PC-9 (cell line): ENCODE data around the gene WFDC1. TPM values are rescaled to one million over a fixed set of nuclear protein-coding genes. Genes with fewer than 3 reads are reported as not detected.

ENCODE experiments used
- BruUV-seq: library from RNA; stranded (reverse); fragments of 400-500 nt; replicated peaks from 2 replicates; lab custom pipeline; 2021; lab: Mats Ljungman, UMichigan
- CTCF ChIA-PET: fragments of 300-600 bp; sonication (Branson Sonifier 250); formaldehyde crosslinking; loops from one replicate; lab custom pipeline; 2022; ENCODE audit warnings: antibody characterized with exemption; lab: Charles Lee
- POLR2A ChIA-PET: fragments of 300-600 bp; sonication (Branson Sonifier 250); formaldehyde crosslinking; loops from one replicate; lab custom pipeline; 2022; ENCODE audit warnings: antibody characterized with exemption; ENCODE audit not compliant: unreplicated experiment; lab: Charles Lee
- DNase-seq, 2 experiments: peaks; one replicate each; pipeline versions ENCODE4 v3.0.0 to v3.0.0-alpha.2; 2015 to 2022; ENCODE audit warnings: mixed read lengths in 1 of 2
- H2AFZ ChIP-seq: fragments of 200-600 bp; sonication (generic); 2 replicates; pipeline ENCODE4 v1.8.1; 2017; ENCODE audit warnings: antibody characterized with exemption
- H3F3A ChIP-seq: fragments of 200-600 bp; sonication (generic); 2 replicates; pipeline ENCODE4 v1.8.1; 2017; ENCODE audit warnings: antibody characterized with exemption, mild to moderate bottlenecking, low read depth; ENCODE audit not compliant: insufficient read depth
- H3K27ac ChIP-seq: fragments of 200-600 bp; sonication (generic); 2 replicates; pipeline ENCODE4 v1.6.1; 2016; ENCODE audit warnings: mixed run types
- H3K27me3 ChIP-seq: fragments of 200-600 bp; sonication (generic); 2 replicates; pipeline ENCODE4 v1.6.1; 2016; ENCODE audit warnings: low read depth, mixed run types; ENCODE audit not compliant: insufficient read depth
- H3K36me3 ChIP-seq: fragments of 200-600 bp; sonication (generic); 2 replicates; pipeline ENCODE4 v1.6.1; 2016; ENCODE audit warnings: low read depth, mixed run types
- H3K4me1 ChIP-seq: fragments of 200-600 bp; sonication (generic); replicated peaks from 2 replicates; pipeline ENCODE4 v1.6.1; 2016; ENCODE audit warnings: mixed run types; ENCODE audit not compliant: insufficient read depth
- H3K4me2 ChIP-seq: fragments of 200-600 bp; sonication (generic); 2 replicates; pipeline ENCODE4 v1.6.1; 2017; ENCODE audit warnings: mixed run types
- H3K4me3 ChIP-seq: fragments of 200-600 bp; sonication (generic); 2 replicates; pipeline ENCODE4 v1.6.1; 2016; ENCODE audit warnings: mixed run types
- H3K79me2 ChIP-seq: fragments of 200-600 bp; sonication (generic); 2 replicates; pipeline ENCODE4 v1.6.1; 2017; ENCODE audit warnings: low read depth, mixed run types
- H3K9me2 ChIP-seq: fragments of 200-600 bp; sonication (generic); 2 replicates; pipeline ENCODE4 v1.8.1; 2017; ENCODE audit warnings: mild to moderate bottlenecking; ENCODE audit not compliant: insufficient read depth
- H3K9me3 ChIP-seq: fragments of 200-600 bp; sonication (generic); 2 replicates; pipeline ENCODE4 v1.8.1; 2016; ENCODE audit warnings: low read depth; ENCODE audit not compliant: insufficient read depth
- H4K20me1 ChIP-seq: fragments of 200-600 bp; sonication (generic); 2 replicates; pipeline ENCODE4 v1.8.1; 2017; ENCODE audit not compliant: insufficient read depth
- EZH2 ChIP-seq: fragments of 200-600 bp; sonication (generic); IDR thresholded peaks from 2 replicates; pipeline ENCODE4 v1.8.0; 2017; ENCODE audit warnings: antibody characterized with exemption, low read depth
- intact Hi-C: fragments of 100-400 bp; cut with micrococcal nuclease; formaldehyde crosslinking; loops from one replicate; pipeline ENCODE4 v1.10.0; 2022; ENCODE audit not compliant: unreplicated experiment
- total RNA-seq: library from RNA; stranded (reverse); gene quantifications from 2 replicates; pipeline ENCODE4 v1.2.3, GENCODE V29; 2021
- TF ChIP-seq, protein P1 (sequence below): fragments of 200-600 bp; sonication (generic); conservative IDR thresholded peaks from 2 replicates; pipeline ENCODE4 v1.6.1; 2017; ENCODE audit warnings: mixed run types, antibody characterized with exemption, mild to moderate bottlenecking, moderate library complexity

Gene WFDC1
- total RNA-seq, 1 experiment from 2014 or later, result not detected

DNA sequence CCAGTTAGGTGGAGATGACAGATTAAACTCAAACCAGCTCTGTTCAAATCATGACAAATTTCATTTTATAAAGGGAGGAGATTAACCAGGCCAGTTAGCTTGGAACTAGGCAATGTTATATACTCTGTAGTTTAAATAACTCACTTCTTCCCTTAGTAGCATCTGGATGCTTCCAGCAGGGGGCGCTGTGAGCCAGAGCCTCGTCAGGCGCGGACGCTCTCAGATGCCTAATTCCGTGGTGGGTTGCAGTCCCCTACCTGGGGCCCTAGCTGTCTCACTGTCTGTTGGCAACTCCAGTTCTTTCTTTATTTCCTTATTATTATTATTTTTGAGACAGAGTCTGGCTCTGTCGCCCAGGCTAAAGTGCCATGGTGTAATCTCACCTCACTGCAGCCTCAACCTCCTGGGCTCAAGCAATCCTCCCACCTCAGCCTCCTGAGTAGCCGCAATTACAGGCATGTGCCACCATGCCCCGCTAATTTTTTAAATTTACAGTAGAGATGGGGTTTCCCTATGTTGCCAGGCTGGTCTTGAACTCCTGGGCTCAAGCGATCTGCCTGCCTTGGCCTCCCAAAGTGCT, 17.3 kb upstream of the WFDC1 start:
- Histone ChIP-seq H3K9me3 (peaks cover 2% of the 10 kb centered on the region; the same call in 1 of the 2 replicates), H4K20me1 (no peaks in the 10 kb centered on the region), H3F3A (no peaks in the 10 kb centered on the region; the same call in 1 of the 2 replicates), H3K4me2 (no peak overlapping the region), H3K4me1 (no peaks in the 10 kb centered on the region), H3K27me3 (no peaks in the 10 kb centered on the region), H3K4me3 (no peak overlapping the region), H3K36me3 (no peaks in the 10 kb centered on the region), H3K27ac (no peak overlapping the region), H3K9me2 (no peaks in the 10 kb centered on the region), H2AFZ (no peak overlapping the region), H3K79me2 (no peaks in the 10 kb centered on the region)
- CTCF ChIA-PET, result interaction anchor here (0.7 to 1.2 kb wide), 3 partner anchors 90 to 169 kb away, joined by 3 read pairs; partner anchors contain the start of gene TAF1C
- intact Hi-C loops, result loop anchor here (5.0 kb wide), 2 partner anchors 200 to 345 kb away; no protein-coding TSS in a partner anchor
- POLR2A ChIA-PET, result no interaction called here
- DNase-seq, result peak in 1 of 2 experiments; percentile 46
- BruUV-seq, result no TSS peak
- TF ChIP-seq, protein P1, sequence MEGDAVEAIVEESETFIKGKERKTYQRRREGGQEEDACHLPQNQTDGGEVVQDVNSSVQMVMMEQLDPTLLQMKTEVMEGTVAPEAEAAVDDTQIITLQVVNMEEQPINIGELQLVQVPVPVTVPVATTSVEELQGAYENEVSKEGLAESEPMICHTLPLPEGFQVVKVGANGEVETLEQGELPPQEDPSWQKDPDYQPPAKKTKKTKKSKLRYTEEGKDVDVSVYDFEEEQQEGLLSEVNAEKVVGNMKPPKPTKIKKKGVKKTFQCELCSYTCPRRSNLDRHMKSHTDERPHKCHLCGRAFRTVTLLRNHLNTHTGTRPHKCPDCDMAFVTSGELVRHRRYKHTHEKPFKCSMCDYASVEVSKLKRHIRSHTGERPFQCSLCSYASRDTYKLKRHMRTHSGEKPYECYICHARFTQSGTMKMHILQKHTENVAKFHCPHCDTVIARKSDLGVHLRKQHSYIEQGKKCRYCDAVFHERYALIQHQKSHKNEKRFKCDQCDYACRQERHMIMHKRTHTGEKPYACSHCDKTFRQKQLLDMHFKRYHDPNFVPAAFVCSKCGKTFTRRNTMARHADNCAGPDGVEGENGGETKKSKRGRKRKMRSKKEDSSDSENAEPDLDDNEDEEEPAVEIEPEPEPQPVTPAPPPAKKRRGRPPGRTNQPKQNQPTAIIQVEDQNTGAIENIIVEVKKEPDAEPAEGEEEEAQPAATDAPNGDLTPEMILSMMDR, result peak; percentile 93
- TF ChIP-seq EZH2, result no peak

DNA sequence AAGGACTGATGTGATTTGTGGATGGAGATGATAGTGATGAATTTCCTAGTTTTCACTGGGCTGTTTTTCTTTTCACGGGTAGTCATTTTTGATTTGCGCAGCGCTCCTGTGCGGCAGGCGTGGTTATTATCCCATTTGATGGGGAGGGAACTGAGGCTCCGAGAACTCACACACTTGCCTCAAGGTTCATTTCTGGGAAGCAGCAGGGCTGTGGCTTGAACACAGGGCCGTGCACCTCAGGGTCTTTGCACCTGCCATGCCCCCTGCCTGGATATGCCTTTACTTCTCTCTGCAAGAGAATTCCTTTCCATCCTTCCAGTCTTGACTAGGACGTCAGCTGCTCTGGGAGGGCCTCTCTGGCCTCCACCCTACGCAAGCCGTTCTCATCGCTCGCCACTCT, 16.3 kb upstream of the WFDC1 start:
- H3K4me1 ChIP-seq, result no peaks in the 10 kb centered on the region
- no peaks in the 10 kb centered on the region; the same call in 1 of the 2 replicates for H3F3A ChIP-seq
- ChIA-PET POLR2A (no interaction called here), CTCF (no interaction called here)
- no peaks in the 10 kb centered on the region for H3K27me3 ChIP-seq
- H4K20me1 ChIP-seq, result no peaks in the 10 kb centered on the region
- intact Hi-C loops, result loop anchor here (5.0 kb wide), 2 partner anchors 199 to 344 kb away; no protein-coding TSS in a partner anchor
- no TSS peak for BruUV-seq
- H3K27ac ChIP-seq, result no peak overlapping the region
- no peak overlapping the region for H3K4me3 ChIP-seq
- H3K36me3 ChIP-seq, result no peaks in the 10 kb centered on the region
- H2AFZ ChIP-seq, result no peak overlapping the region
- no peaks in the 10 kb centered on the region for H3K9me3 ChIP-seq
- no peak overlapping the region for H3K4me2 ChIP-seq
- H3K79me2 ChIP-seq, result no peaks in the 10 kb centered on the region
- TF ChIP-seq EZH2, result no peak
- TF ChIP-seq, protein P1, result no peak
- H3K9me2 ChIP-seq, result no peaks in the 10 kb centered on the region
- no peak for DNase-seq

DNA sequence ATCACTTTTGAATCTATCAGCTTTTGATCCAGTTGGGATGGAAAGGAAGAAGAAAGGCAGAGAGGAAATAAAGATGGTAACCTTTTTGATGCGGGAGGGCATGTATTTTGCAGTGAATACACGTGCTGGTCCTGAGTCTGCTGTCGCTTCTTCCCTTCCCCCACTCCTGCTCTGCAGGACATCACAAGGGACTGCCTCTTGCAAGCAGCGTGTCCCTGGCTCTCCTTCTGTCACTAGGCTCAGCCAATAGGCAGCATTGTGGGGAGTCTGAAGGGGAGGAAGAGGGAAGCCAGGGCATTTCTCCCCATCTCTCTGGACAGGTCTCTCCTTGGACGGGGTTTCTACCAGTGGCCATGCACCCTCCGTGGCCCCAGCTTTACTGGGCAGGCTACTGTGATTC, 15.7 kb upstream of the WFDC1 start:
- Histone ChIP-seq H3K9me3 (no peaks in the 10 kb centered on the region), H3F3A (no peaks in the 10 kb centered on the region; the same call in 1 of the 2 replicates), H3K4me2 (no peak overlapping the region), H3K4me3 (no peak overlapping the region), H3K79me2 (no peaks in the 10 kb centered on the region), H3K36me3 (no peaks in the 10 kb centered on the region), H2AFZ (no peak overlapping the region), H4K20me1 (no peaks in the 10 kb centered on the region), H3K27ac (no peak overlapping the region), H3K27me3 (no peaks in the 10 kb centered on the region), H3K9me2 (no peaks in the 10 kb centered on the region), H3K4me1 (no peaks in the 10 kb centered on the region)
- DNase-seq, result no peak
- intact Hi-C loops, result loop anchor here (5.0 kb wide), 2 partner anchors 198 to 343 kb away; no protein-coding TSS in a partner anchor
- ChIA-PET CTCF (no interaction called here), POLR2A (no interaction called here)
- no peak for TF ChIP-seq EZH2
- TF ChIP-seq, protein P1, result no peak
- BruUV-seq, result no TSS peak
